Spleen (tissue), 7 donors: Measurements from ENCODE around the gene SIPA1L3.

Source experiments
- POLR2AphosphoS5 ChIP-seq, 3 donors: sonication (generic); formaldehyde crosslinking; IDR thresholded peaks; one replicate each; pipeline ENCODE4 v1.5.1; 2017; ENCODE audit warnings: antibody characterized with exemption in 3 of 3
- TF ChIP-seq, protein P1 (sequence below), 11 experiments: fragments of 200-600 bp in 7 of 11; fragments of 450-650 bp in 4 of 11; sonication (generic) in 4 of 11; IDR thresholded peaks in 8 of 11; conservative IDR thresholded peaks in 3 of 11; 1 replicate in 7 of 11; 2 replicates in 4 of 11; pipeline versions ENCODE4 v1.4.0 to v1.8.0; 2016 to 2021; ENCODE audit warnings: antibody characterized with exemption in 11 of 11, inconsistent platforms in 4 of 11, mild to moderate bottlenecking in 1 of 11
- donor health status: DM: no; HTN: no; CAD: no; lungs with moderate emphysema.
- donor health status: DM: no; HTN: no; CAD: no.
- donor health status: DM: no; HTN: no; CAD: no.

DNA sequence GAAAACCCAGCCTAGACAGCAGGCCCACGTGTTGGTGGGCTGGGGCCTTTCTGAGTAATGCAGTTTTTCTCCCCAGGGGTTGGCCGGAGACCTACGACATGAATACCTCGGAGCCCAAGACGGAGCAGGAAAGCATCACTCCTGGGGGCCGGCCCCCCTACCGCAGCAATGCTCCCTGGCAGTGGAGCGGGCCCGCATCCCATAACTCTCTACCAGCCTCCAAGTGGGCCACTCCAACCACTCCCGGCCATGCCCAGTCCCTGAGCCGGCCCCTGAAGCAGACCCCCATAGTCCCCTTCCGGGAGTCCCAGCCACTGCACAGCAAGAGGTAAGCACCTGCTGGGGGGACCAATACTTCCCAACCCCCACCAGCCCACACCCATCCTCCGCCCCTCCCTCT lies 234.1 kb downstream of the SIPA1L3 start:
- TF ChIP-seq, protein P1, sequence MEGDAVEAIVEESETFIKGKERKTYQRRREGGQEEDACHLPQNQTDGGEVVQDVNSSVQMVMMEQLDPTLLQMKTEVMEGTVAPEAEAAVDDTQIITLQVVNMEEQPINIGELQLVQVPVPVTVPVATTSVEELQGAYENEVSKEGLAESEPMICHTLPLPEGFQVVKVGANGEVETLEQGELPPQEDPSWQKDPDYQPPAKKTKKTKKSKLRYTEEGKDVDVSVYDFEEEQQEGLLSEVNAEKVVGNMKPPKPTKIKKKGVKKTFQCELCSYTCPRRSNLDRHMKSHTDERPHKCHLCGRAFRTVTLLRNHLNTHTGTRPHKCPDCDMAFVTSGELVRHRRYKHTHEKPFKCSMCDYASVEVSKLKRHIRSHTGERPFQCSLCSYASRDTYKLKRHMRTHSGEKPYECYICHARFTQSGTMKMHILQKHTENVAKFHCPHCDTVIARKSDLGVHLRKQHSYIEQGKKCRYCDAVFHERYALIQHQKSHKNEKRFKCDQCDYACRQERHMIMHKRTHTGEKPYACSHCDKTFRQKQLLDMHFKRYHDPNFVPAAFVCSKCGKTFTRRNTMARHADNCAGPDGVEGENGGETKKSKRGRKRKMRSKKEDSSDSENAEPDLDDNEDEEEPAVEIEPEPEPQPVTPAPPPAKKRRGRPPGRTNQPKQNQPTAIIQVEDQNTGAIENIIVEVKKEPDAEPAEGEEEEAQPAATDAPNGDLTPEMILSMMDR (IDR thresholded peaks at IDR 0.05 in 8 of 11, conservative IDR thresholded peaks at IDR 0.05 in 3 of 11) = no peak
- no peak for TF ChIP-seq POLR2AphosphoS5 (IDR thresholded peaks at IDR 0.05)
